Stimulated activated CD8-positive, alpha-beta memory T cell treated with anti-CD3 and anti-CD28 coated beads, Interleukin-4, amount 100 ng/mL, for 48 hours (primary cell): ENCODE results near the gene ZSWIM8.
"Not testable (repeated sequence)": the region's sequence is repeated elsewhere in the genome, so short reads cannot be mapped to it uniquely, and the experiment has no call there.

Source experiments
- DNase-seq: peaks from one replicate; pipeline ENCODE4 v3.0.0-alpha.2; 2020

The ZSWIM8 gene

GRCh38 chr10:73816917-73817729 is 31.7 kb downstream of the ZSWIM8 start:
- no peak for DNase-seq

GRCh38 chr10:73817826-73818225 is 32.4 kb downstream of the ZSWIM8 start:
- DNase-seq: no peak

GRCh38 chr10:73818402-73818801 is 33.0 kb downstream of the ZSWIM8 start:
- no peak for DNase-seq

- DNase-seq: no peak
Observed at GRCh38 chr10:73819081-73819480, 33.7 kb downstream of the ZSWIM8 start.

- no peak for DNase-seq
Observed at GRCh38 chr10:73819513-73820093, 34.2 kb downstream of the ZSWIM8 start.

- DNase-seq: no peak
Observed at GRCh38 chr10:73823391-73823790, 38.0 kb downstream of the ZSWIM8 start.

DNA sequence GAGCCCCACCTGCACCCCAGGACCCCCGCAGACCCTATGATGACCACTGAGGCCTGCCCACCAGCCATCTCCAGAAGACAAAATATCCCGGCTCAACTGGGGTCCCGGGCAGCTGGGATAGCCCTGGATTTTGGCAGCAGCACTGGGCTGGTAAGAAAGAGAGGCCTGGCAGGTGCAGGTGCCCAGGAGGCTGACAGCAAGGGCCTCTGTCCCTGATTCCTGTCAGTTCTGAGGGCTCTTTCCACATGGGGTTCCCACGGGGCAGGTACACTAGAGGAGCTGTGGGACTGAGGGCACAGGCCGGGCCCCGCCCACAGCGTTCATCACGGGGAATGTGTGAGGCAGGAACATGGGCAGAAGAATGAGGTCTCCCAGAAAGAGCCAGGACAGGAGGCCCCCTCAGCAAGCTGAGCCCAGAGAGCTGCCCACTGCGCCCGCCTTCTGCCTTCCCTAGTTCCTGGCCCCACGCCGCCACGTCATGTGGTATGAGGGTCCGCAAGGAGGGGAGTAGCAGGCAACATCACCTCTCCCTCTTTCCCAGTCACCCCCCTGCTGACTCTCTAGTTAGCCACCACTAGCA is 38.8 kb downstream of the ZSWIM8 start:
- DNase-seq: no peak

DNA sequence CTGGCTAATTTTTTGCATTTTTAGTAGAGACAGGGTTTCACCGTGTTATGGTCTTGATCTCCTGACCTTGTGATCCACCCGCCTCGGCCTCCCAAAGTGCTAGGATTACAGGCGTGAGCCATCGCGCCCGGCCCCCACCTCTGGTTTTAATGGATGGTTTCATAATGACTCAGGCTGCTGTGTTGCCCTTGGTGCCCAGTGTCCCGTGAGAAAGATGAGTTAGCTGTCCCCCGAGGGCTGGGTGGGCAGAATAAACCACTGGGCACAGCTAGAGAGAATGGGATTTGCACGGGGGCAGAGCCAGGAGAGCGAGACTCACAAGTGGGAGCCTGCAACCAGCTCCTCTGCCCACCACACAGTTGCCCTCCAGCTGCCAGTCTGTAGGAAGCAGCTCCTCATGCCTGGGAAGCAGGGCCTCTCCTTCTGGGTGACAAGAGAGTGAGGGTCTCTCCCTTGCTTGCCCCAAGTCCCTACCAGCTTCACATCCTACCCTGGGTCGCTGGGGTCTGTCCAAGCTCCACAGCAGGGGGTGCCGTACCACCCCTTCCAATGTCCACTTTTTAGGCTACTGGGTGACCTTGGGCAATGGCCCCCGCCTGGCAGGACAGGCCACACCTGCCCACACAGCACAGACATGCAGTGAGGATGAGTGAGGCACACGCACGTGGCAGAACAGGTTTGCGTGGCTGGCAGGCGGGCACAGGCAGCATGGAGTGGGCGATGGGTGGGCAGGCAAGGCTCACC is 42.1 kb downstream of the ZSWIM8 start:
- DNase-seq: no peak

DNA sequence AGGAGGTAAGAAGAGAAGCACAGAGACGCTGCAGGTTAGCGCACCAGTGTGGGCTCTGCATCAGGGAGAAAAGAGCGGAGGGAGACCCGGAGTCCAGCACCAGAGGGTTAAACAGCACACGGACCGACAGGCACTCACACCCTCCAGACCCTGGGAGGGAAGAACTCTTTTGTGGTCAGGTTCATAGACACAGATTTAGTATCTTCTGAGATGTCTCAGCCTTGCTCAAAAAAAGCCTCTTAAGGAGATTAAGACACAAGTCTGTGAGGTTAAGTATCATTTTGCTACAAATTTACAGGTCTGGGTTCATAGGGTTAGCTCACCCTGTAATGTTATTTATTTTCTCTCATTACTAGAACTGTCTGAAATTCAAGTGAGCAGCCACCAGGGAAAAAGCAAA is 42.8 kb downstream of the ZSWIM8 start:
- DNase-seq: no peak

DNA sequence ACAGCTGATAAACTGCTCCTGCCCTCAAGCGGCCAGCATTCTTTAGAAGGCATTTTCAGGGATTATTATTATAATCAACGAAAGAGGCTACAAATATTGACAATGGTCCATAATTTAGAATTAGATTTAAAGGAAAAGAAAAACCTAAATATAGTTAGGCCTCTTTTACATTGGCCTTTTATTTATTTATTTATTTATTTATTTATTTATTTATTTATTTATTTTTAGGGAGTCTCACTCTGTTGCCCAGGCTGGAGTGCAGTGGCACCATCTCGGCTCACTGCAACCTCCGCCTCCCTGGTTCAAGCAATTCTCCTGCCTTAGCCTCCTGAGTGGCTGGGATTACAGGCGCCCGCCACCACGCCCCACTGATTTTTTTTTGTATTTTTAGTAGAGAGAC is 43.7 kb downstream of the ZSWIM8 start:
- not testable (repeated sequence) for DNase-seq

- no peak for DNase-seq
Observed at GRCh38 chr10:73836427-73836980, 51.1 kb downstream of the ZSWIM8 start.

- DNase-seq: no peak
Observed at GRCh38 chr10:73837072-73837471, 51.7 kb downstream of the ZSWIM8 start.

- no peak for DNase-seq
Observed at GRCh38 chr10:73838008-73838567, 52.7 kb downstream of the ZSWIM8 start.

- no peak for DNase-seq
Observed at GRCh38 chr10:73838827-73839226, 53.4 kb downstream of the ZSWIM8 start.

GRCh38 chr10:73839276-73839966 is 54.0 kb downstream of the ZSWIM8 start:
- no peak for DNase-seq

GRCh38 chr10:73840056-73840402 is 54.6 kb downstream of the ZSWIM8 start:
- no peak for DNase-seq

DNA sequence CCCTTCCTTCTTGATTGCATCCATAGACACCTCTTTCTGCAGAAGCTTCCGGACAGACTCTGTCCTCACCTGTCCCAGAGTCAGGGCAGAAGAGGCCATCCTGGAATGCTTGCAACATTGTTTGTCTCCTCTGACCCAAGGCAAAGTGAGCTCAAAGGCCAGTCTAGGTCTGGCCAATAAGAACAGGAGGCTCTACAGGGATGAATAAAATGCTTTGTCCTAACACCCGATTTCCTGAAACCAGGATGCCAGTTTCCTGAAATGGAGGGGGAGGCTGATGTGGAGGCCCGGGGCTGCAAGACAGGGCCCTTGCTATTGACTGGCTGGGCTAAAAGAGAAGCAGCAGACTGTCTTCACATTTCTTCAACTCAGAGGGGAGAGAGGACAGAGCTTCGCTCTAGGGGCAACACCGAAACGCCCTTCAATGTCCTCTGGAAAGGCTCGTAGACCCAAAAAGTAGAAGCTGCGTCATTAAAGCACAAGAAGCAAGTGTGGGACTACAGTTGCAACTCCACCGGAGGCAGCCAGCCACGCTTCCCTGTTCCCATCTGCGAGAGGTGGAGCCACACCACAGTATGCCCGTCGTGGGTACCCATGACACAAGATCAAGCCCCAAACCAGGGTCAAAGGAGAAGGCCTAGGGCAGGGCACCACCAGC is 55.1 kb downstream of the ZSWIM8 start:
- DNase-seq: no peak

DNA sequence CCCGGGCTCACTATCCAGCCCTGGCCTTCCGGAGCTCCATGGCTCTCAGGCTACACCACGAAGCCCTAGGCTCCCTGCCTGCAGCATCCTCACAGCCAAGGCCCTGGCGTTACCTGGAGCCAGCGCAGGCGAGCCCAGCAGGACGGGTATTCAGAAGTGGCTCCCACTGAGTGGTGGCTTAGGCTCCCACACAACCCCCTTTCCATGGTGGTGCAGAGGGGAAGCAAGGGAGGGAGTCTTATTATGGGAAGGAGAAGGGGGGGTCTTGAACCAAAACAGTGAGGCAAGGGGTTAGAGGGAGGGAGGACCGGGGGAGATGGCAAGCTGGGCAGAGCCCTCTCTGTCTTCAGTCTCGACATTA is 55.6 kb downstream of the ZSWIM8 start:
- no peak for DNase-seq

GRCh38 chr10:73841526-73842285 is 56.3 kb downstream of the ZSWIM8 start:
- no peak for DNase-seq

DNA sequence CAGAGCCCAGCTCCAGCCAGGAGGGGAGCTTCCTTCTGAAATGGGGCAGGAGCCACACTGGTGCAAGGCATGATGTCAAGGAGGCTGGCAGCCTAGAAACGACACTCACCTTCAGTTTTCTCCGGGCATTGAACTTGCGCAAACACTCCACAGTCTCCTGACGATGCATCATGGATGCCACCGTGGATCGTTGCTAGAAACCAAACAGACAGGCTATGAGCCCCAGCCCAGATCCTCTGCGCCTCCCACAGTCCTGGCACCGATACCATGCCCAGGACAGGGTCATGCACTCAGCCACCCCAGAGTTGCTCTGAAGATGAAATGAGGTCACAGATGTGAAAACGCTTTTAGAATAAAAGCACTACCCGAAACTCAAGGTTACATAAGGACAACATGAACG is 56.9 kb downstream of the ZSWIM8 start:
- no peak for DNase-seq

DNA sequence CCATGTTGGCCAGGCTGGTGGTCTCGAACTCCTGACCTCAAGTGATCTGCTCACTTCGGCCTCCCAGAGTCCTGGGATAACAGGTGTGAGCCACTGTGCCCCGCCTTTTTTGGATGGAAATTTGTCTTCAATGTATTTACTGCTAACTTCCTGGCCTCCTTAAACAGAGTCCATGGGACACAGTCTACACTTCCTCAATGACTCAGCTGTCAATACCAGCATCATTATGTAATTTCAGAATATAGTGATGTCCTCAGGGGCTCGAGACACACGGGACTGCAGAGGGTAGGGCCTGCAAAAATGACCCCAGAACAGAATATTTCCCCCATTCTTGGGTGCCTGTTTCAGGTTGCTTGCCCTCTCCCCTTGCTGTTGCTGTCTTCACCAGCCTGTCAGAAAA is 57.9 kb downstream of the ZSWIM8 start:
- DNase-seq: no peak
